C4-2B (cell line): ENCODE measurements around the gene RNF225.

ENCODE experiments used
- ZFX ChIP-seq: fragments of 450-650 bp; IDR thresholded peaks from 2 replicates; pipeline ENCODE4 v1.6.1; 2017
- TF ChIP-seq, protein P1 (sequence below): fragments of 450-650 bp; conservative IDR thresholded peaks from 2 replicates; pipeline ENCODE4 v1.5.1; 2017; ENCODE audit warnings: mild to moderate bottlenecking

DNA sequence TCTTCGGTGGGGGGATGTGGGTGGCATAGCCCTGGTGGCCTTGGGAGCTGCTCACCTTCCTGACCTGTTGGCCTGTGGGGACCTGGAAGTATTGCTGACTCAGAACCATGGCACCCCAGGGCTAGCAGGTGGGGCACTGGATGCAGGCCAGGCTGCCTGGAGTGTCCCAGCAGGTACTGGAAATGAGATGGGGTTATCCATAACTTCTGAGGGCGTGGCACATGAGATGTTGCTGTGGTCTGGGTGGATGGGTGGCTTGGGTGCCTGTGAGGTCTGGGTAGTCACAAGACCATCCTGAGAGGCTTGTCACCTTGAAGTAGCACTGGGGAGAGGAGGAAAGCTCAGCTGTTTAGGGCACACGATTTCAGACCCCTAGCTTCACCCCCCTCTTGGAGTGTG, 636 bp upstream of the RNF225 start:
- TF ChIP-seq, protein P1, sequence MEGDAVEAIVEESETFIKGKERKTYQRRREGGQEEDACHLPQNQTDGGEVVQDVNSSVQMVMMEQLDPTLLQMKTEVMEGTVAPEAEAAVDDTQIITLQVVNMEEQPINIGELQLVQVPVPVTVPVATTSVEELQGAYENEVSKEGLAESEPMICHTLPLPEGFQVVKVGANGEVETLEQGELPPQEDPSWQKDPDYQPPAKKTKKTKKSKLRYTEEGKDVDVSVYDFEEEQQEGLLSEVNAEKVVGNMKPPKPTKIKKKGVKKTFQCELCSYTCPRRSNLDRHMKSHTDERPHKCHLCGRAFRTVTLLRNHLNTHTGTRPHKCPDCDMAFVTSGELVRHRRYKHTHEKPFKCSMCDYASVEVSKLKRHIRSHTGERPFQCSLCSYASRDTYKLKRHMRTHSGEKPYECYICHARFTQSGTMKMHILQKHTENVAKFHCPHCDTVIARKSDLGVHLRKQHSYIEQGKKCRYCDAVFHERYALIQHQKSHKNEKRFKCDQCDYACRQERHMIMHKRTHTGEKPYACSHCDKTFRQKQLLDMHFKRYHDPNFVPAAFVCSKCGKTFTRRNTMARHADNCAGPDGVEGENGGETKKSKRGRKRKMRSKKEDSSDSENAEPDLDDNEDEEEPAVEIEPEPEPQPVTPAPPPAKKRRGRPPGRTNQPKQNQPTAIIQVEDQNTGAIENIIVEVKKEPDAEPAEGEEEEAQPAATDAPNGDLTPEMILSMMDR: no peak
- no peak for TF ChIP-seq ZFX
